Neuronal stem cell (in vitro differentiated cells): ENCODE measurements around the gene DSCAM.

Source experiments
- DNase-seq: peaks from one replicate; pipeline ENCODE4 v3.0.0-alpha.2; 2013; ENCODE audit warnings: low spot score
- H2AFZ ChIP-seq: one replicate; pipeline ENCODE4 v1.6.1; 2013; ENCODE audit warnings: mild to moderate bottlenecking, low read length, inconsistent platforms
- H2AK5ac ChIP-seq: 2 replicates; pipeline ENCODE4 v1.6.1; 2013; ENCODE audit warnings: low read depth, mild to moderate bottlenecking, inconsistent platforms, low read length, moderate library complexity, mixed read lengths
- H2BK120ac ChIP-seq: 2 replicates; pipeline ENCODE4 v1.6.1; 2013; ENCODE audit warnings: low read depth, mild to moderate bottlenecking, inconsistent platforms, low read length, moderate library complexity, mixed read lengths
- H2BK12ac ChIP-seq: one replicate; pipeline ENCODE4 v1.6.1; 2013; ENCODE audit warnings: low read length, inconsistent platforms
- H2BK15ac ChIP-seq: 2 replicates; pipeline ENCODE4 v1.6.1; 2013; ENCODE audit warnings: mild to moderate bottlenecking, low read length, inconsistent platforms, mixed read lengths
- H2BK5ac ChIP-seq: one replicate; pipeline ENCODE4 v1.6.1; 2013; ENCODE audit warnings: inconsistent platforms, mild to moderate bottlenecking, low read length, moderate library complexity
- H3K14ac ChIP-seq: one replicate; pipeline ENCODE4 v1.6.1; 2013; ENCODE audit warnings: low read length, inconsistent platforms
- H3K18ac ChIP-seq: 2 replicates; pipeline ENCODE4 v1.6.1; 2013; ENCODE audit warnings: low read length, inconsistent platforms
- H3K23ac ChIP-seq: 2 replicates; pipeline ENCODE4 v1.6.1; 2013; ENCODE audit warnings: low read depth, mild to moderate bottlenecking, mixed read lengths, low read length, inconsistent platforms; ENCODE audit not compliant: poor library complexity
- H3K27ac ChIP-seq: replicated peaks from 3 replicates; pipeline ENCODE4 v1.5.1; 2013; ENCODE audit warnings: low read length, inconsistent platforms
- H3K27me3 ChIP-seq, 3 experiments: 2 replicates each; pipeline ENCODE4 v1.6.1; 2013; ENCODE audit warnings: low read length in 3 of 3, mild to moderate bottlenecking in 2 of 3, inconsistent platforms in 1 of 3, low read depth in 1 of 3, mixed read lengths in 1 of 3, moderate library complexity in 1 of 3; ENCODE audit not compliant: control insufficient read depth in 3 of 3, insufficient read depth in 3 of 3
- H3K36me3 ChIP-seq, 2 donors: replicated peaks in 1 of 2; 2 replicates each; pipeline ENCODE4 v1.6.1; 2013; ENCODE audit warnings: low read length in 2 of 2; ENCODE audit not compliant: control insufficient read depth in 2 of 2, insufficient read depth in 2 of 2
- H3K4ac ChIP-seq: 2 replicates; pipeline ENCODE4 v1.6.1; 2013; ENCODE audit warnings: inconsistent platforms, mild to moderate bottlenecking, low read length, moderate library complexity
- H3K4me1 ChIP-seq, 2 donors: 1 replicate in 1 of 2; 2 replicates in 1 of 2; pipeline ENCODE4 v1.6.1; 2013; ENCODE audit warnings: low read length in 2 of 2, low read depth in 1 of 2; ENCODE audit not compliant: control insufficient read depth in 2 of 2, insufficient read depth in 1 of 2
- H3K4me2 ChIP-seq: one replicate; pipeline ENCODE4 v1.6.1; 2013; ENCODE audit warnings: mild to moderate bottlenecking, low read length, inconsistent platforms; ENCODE audit not compliant: insufficient read depth, poor library complexity, severe bottlenecking
- H3K4me3 ChIP-seq, 2 donors: 2 replicates each; pipeline ENCODE4 v1.5.1; 2013; ENCODE audit warnings: low read length in 2 of 2, mild to moderate bottlenecking in 2 of 2, inconsistent platforms in 1 of 2, moderate library complexity in 1 of 2
- H3K79me1 ChIP-seq: one replicate; pipeline ENCODE4 v1.6.1; 2013; ENCODE audit warnings: low read depth, mild to moderate bottlenecking, inconsistent platforms, low read length, moderate library complexity
- H3K9ac ChIP-seq: one replicate; pipeline ENCODE4 v1.6.1; 2013; ENCODE audit warnings: mild to moderate bottlenecking, low read depth, low read length, inconsistent platforms; ENCODE audit not compliant: poor library complexity
- H3K9me3 ChIP-seq, 2 donors: replicated peaks in 1 of 2; 2 replicates each; pipeline versions ENCODE3 to v1.6.1; 2013; ENCODE audit warnings: low read length in 2 of 2, mild to moderate bottlenecking in 2 of 2, inconsistent platforms in 1 of 2, low read depth in 1 of 2, mixed read lengths in 1 of 2, moderate library complexity in 1 of 2; ENCODE audit not compliant: control insufficient read depth in 2 of 2, insufficient read depth in 1 of 2
- H4K8ac ChIP-seq: one replicate; pipeline ENCODE4 v1.6.1; 2013; ENCODE audit warnings: low read depth, mild to moderate bottlenecking, inconsistent platforms, low read length, moderate library complexity
- H4K91ac ChIP-seq: one replicate; pipeline ENCODE4 v1.6.1; 2013; ENCODE audit warnings: low read length, low read depth, mild to moderate bottlenecking, inconsistent platforms; ENCODE audit not compliant: poor library complexity
- WGBS, 2 donors: extraction: QIAGEN DNeasy Blood & Tissue Kit; methylation state at CpG; one replicate each; pipeline ENCODE4 v1.1.7; 2013; ENCODE audit warnings: missing lambda C conversion rate in 2 of 2, mixed read lengths in 1 of 2; ENCODE audit not compliant: insufficient read length in 2 of 2, insufficient replicate concordance in 1 of 2; ENCODE audit errors: extremely low coverage in 2 of 2; 5-methylcytosine and 5-hydroxymethylcytosine counted together

DSCAM gene

GRCh38 chr21:40018871-40019475 lies 828.0 kb downstream of the DSCAM start:
- Histone ChIP-seq H3K9ac (no peak overlapping the region), H2AK5ac (no peak overlapping the region), H4K91ac (no peak overlapping the region), H3K4me1 (no peaks in the 10 kb centered on the region), H2BK5ac (no peak overlapping the region), H3K4me3 (no peak overlapping the region), H2BK120ac (no peak overlapping the region), H3K79me1 (no peaks in the 10 kb centered on the region), H3K4me2 (no peak overlapping the region), H3K36me3 (no peaks in the 10 kb centered on the region), H3K18ac (no peak overlapping the region), H3K14ac (no peak overlapping the region), H3K27ac (no peak overlapping the region), H3K9me3 (no peaks in the 10 kb centered on the region), H2BK15ac (no peak overlapping the region), H2AFZ (no peak overlapping the region), H3K27me3 (no peaks in the 10 kb centered on the region), H2BK12ac (no peak overlapping the region), H3K23ac (no peak overlapping the region), H4K8ac (no peak overlapping the region), H3K4ac (no peak overlapping the region)
- DNase-seq = no peak
- no CpG with 5 or more reads among the region's 3 CpGs for WGBS, 2 donors

- no peak for DNase-seq
- Histone ChIP-seq H3K27ac (no peak overlapping the region), H2BK120ac (no peak overlapping the region), H2AK5ac (no peak overlapping the region), H3K18ac (no peak overlapping the region), H3K4me2 (no peak overlapping the region), H3K79me1 (no peaks in the 10 kb centered on the region), H3K23ac (no peak overlapping the region), H2BK12ac (no peak overlapping the region), H4K8ac (no peak overlapping the region), H3K9me3 (no peaks in the 10 kb centered on the region), H3K14ac (no peak overlapping the region), H3K36me3 (no peaks in the 10 kb centered on the region), H2AFZ (no peak overlapping the region), H4K91ac (no peak overlapping the region), H3K4me3 (no peak overlapping the region), H3K4ac (no peak overlapping the region), H3K9ac (no peak overlapping the region), H2BK5ac (no peak overlapping the region), H3K4me1 (no peaks in the 10 kb centered on the region), H3K27me3 (no peaks in the 10 kb centered on the region), H2BK15ac (no peak overlapping the region)
- no CpG with 5 or more reads among the region's 8 CpGs for WGBS, 2 donors
Measured at GRCh38 chr21:40016667-40017066, 830.3 kb downstream of the DSCAM start.

DNA sequence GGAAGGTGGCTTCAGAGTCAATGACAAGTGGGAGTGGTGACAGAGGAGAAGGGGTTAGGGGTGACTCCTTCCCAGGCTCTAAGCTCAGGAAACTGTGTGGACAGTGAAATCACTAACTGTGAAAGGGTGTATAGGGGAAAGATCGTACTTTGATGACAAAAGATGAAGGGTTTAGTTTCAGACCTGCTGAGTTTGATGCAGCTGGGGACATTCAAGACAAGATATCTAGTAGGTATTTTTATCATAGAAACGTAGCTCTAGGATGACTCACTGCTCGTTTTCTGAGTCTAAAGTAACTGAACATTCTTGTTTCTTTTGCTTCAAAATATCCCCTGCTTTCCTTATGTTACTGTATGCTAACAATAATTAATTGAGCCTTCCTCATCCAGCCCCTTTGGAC lies 830.7 kb downstream of the DSCAM start:
- H3K27ac ChIP-seq = no peak overlapping the region
- DNase-seq = no peak
- H2BK5ac ChIP-seq = no peak overlapping the region
- no peak overlapping the region for H3K4me3 ChIP-seq
- H3K4me1 ChIP-seq = no peaks in the 10 kb centered on the region
- H2BK15ac ChIP-seq = no peak overlapping the region
- no peak overlapping the region for H4K91ac ChIP-seq
- H3K18ac ChIP-seq = no peak overlapping the region
- no peak overlapping the region for H2AFZ ChIP-seq
- H2BK12ac ChIP-seq = no peak overlapping the region
- H3K9ac ChIP-seq = no peak overlapping the region
- H4K8ac ChIP-seq = no peak overlapping the region
- H3K4me2 ChIP-seq = no peak overlapping the region
- H2AK5ac ChIP-seq = no peak overlapping the region
- no peak overlapping the region for H3K23ac ChIP-seq
- no peak overlapping the region for H3K4ac ChIP-seq
- no peak overlapping the region for H3K14ac ChIP-seq
- H3K9me3 ChIP-seq = no peaks in the 10 kb centered on the region
- WGBS, 2 donors = no CpG with 5 or more reads among the region's 3 CpGs
- no peaks in the 10 kb centered on the region for H3K27me3 ChIP-seq
- no peak overlapping the region for H2BK120ac ChIP-seq
- H3K79me1 ChIP-seq = no peaks in the 10 kb centered on the region
- no peaks in the 10 kb centered on the region for H3K36me3 ChIP-seq

DNA sequence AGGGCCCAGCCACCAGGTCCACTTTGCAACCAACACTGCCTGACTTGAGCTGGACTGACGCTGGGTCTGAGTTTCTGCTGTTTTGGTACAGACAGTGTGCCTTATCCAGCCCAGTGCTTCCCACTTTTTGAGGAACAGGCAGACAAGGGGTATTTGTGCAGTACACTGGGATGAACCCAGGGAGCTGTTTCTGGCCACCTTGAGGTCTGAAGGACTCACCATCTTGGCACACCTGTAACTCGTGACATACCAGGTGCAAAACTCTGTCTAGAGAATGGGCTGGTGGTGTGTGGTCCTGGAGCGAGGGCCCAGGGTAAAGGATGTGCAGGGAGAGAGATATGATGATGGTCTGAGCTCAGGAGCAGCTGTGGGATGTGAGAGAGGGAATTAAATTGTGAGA lies 831.1 kb downstream of the DSCAM start:
- no peak for DNase-seq
- Histone ChIP-seq H3K4me2 (no peak overlapping the region), H3K23ac (no peak overlapping the region), H2BK15ac (no peak overlapping the region), H4K8ac (no peak overlapping the region), H2BK120ac (no peak overlapping the region), H2AFZ (no peak overlapping the region), H2AK5ac (no peak overlapping the region), H3K4me1 (no peaks in the 10 kb centered on the region), H2BK12ac (no peak overlapping the region), H3K18ac (peak overlapping the region; percentile 11), H3K4me3 (no peak overlapping the region), H3K27ac (no peak overlapping the region), H3K27me3 (no peaks in the 10 kb centered on the region), H3K14ac (no peak overlapping the region), H4K91ac (no peak overlapping the region), H3K79me1 (no peaks in the 10 kb centered on the region), H3K9me3 (no peaks in the 10 kb centered on the region), H2BK5ac (no peak overlapping the region), H3K36me3 (no peaks in the 10 kb centered on the region), H3K4ac (no peak overlapping the region), H3K9ac (no peak overlapping the region)
- WGBS, 2 donors = no CpG with 5 or more reads among the region's 3 CpGs
